ENCODE results near the gene CASP14. TPM values are rescaled to one million over a fixed set of nuclear protein-coding genes. Genes with fewer than 3 reads are reported as not detected.

Gene CASP14, protein sequence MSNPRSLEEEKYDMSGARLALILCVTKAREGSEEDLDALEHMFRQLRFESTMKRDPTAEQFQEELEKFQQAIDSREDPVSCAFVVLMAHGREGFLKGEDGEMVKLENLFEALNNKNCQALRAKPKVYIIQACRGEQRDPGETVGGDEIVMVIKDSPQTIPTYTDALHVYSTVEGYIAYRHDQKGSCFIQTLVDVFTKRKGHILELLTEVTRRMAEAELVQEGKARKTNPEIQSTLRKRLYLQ
- total RNA-seq = not detected in 2 replicates

DNA sequence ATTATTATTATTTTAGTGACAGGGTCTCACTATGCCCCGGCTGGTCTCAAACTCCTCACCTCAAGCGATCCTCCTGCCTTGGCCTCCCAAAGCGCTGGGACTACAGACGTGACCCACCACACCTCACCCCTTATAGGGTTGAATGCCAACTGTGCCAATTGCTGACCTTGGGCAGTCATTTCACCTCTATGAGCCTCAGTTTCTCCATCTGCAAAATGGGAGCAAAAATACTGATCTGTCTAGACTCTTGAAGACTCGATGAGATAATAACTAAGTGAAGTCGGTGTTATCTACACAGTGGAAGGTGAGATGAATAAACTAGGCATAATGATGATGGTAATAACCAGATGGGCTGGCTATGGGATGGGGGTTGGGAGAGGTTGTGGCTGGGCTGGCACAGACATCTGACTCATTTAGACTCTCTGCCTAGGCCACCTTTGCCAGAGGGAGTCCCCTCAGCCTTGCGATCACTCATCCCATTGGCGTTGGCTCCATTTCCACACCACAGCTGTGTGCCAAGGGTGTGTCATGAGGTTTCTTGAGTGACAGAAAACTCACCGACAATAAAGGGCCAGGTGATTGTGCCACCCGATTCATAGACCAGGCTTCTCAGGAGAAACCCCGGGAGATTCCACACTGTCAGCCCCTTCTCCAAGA, at the start of gene CASP14:
TSS of gene CASP14 (plus strand) at position 596 of the 657 bp plus-strand sequence. CDS start 2,772 bp downstream, outside the sequence.

DNA sequence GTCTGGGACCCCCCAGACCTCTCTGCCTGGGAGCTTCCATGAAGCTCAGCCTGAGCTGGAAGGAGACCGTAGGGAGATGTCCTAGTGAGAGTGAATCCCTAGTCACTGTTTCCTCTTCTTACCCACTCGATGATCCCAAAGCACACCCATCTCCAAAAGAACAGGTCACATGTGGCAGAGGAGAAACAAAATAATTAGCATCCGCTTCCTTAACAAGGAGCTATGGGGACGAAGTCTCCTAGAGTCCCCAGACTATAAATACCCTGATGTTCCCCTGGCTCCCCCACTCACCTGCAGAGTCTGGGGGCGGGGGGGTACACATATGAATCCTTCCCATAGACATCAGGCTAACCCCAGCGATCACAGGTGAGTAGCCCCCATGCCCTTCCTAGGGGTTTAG, 32.6 kb downstream of the CASP14 start, which contains the start of gene OR1I1:
TSS of gene OR1I1 (plus strand) at position 301 of the 400 bp plus-strand sequence. CDS start 4,855 bp downstream, outside the sequence.

DNA sequence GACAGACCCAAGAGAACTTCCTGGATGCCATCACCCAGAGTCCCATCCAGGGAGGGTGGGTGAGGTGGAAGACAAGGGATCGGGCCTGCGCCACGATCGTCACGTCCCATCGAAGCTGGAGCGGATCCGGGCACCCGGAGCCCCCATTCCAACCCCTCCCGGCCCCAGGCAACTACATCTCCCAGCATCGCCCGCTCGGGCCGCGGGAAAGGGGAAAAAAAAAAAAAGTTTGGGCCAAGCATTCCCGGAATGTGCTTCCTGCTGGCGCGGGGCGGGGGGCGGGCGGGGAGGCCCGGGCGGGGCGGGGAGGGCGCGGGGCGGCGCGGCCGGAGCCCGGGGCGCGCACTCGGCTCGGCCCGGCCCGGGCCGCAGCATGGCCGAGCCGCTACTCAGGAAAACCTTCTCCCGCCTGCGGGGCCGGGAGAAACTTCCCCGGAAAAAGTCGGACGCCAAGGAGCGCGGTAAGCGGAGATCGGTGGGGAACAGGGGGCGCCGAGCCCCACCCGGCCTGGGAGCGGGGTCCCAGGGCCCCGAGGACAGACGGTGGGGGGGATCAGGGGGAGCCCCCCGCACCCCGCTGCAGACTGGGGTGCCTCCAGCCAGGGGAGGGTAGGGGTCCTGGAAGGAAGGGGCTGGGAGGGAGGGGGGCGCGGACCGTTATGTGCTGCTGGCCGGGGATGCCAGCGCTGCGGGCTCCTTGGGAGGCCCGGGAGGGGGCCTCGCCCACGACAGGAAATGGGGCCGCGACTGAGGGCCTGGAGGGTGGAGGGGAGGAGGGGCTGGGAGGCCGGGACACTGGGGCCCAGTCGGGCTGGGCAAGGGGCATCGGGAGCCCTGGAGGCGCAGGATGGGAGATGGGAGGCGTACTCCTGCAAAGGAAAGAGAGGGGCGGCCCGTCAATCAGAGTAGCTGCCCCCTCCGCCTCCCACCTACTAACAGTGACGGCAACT, 58.1 kb downstream of the CASP14 start, which contains the start of gene SYDE1:
TSS of gene SYDE1 (plus strand) at position 341 of the 950 bp plus-strand sequence. CDS start at position 374, 33 bp downstream.

Other genes with a start within 250 kb of the CASP14 start
- not detected in 2 replicates for gene OR7A5, start 214.3 kb upstream of the CASP14 start, total RNA-seq
- not detected in 2 replicates for gene OR7C1, start 214.3 kb upstream of the CASP14 start, total RNA-seq
- gene OR7A10, start 200.6 kb upstream of the CASP14 start, total RNA-seq = not detected in 2 replicates
- gene OR7A17, start 163.3 kb upstream of the CASP14 start, total RNA-seq = not detected in 2 replicates
- gene OR7C2, start 108.0 kb upstream of the CASP14 start, total RNA-seq = not detected in 2 replicates
- gene SLC1A6, start 69.6 kb upstream of the CASP14 start, total RNA-seq = not detected in 2 replicates
- gene OR1I1, start 32.7 kb downstream of the CASP14 start, total RNA-seq = not detected in 2 replicates
- 24.4 and 25.8 TPM in 2 replicates for gene SYDE1, start 57.9 kb downstream of the CASP14 start, total RNA-seq
- gene NOTCH3, start 151.5 kb downstream of the CASP14 start, total RNA-seq = 1.9 and 2.0 TPM in 2 replicates
- gene EPHX3, start 183.0 kb downstream of the CASP14 start, total RNA-seq = 0.29 TPM in 1 of 2 replicates, not detected in the other

Data from vein endothelial cell (primary cell).